NCI-H1930 (cell line): ENCODE measurements around the gene C12orf57.

Experiments
- DNase-seq, 2 experiments: peaks; one replicate each; lab custom pipeline; 2025; lab: John Stamatoyannopoulos, UW

The C12orf57 gene

GRCh38 chr12:6917491-6918231, 26.2 kb upstream of the C12orf57 start:
- no peak for DNase-seq

GRCh38 chr12:6919588-6919987, 24.2 kb upstream of the C12orf57 start:
- DNase-seq = no peak

GRCh38 chr12:6921539-6921938, 22.3 kb upstream of the C12orf57 start:
- DNase-seq = no peak

GRCh38 chr12:6921996-6922946, 21.6 kb upstream of the C12orf57 start:
- no peak for DNase-seq

GRCh38 chr12:6923003-6923732, 20.7 kb upstream of the C12orf57 start:
- no peak for DNase-seq

GRCh38 chr12:6923851-6924250, 20.0 kb upstream of the C12orf57 start:
- DNase-seq = no peak

- DNase-seq = no peak
Observed at GRCh38 chr12:6925239-6925539, 18.6 kb upstream of the C12orf57 start.

- no peak for DNase-seq
Observed at GRCh38 chr12:6925540-6926279, 18.1 kb upstream of the C12orf57 start.

GRCh38 chr12:6927379-6928021, 16.3 kb upstream of the C12orf57 start, which contains the start of gene ATN1:
Gene ATN1 (plus strand): TSS chr12:6927959. CDS start chr12:6934002, 6,043 bp downstream.
- DNase-seq = peak; percentile 60 to 61

GRCh38 chr12:6928022-6928702, 15.7 kb upstream of the C12orf57 start:
- no peak for DNase-seq

GRCh38 chr12:6928703-6929407, 15.0 kb upstream of the C12orf57 start:
- no peak for DNase-seq

- DNase-seq = no peak
Observed at GRCh38 chr12:6929466-6930452, 14.1 kb upstream of the C12orf57 start.

- DNase-seq = no peak
Observed at GRCh38 chr12:6932766-6933165, 11.1 kb upstream of the C12orf57 start.

GRCh38 chr12:6934110-6934509, 9.7 kb upstream of the C12orf57 start:
- no peak for DNase-seq

GRCh38 chr12:6935371-6936193, 8.2 kb upstream of the C12orf57 start:
- DNase-seq = no peak

GRCh38 chr12:6936194-6936635, 7.6 kb upstream of the C12orf57 start:
- DNase-seq = no peak

GRCh38 chr12:6936636-6937480, 7.0 kb upstream of the C12orf57 start:
- peak; percentile 78 to 86 for DNase-seq
